ENCODE measurements around the gene SPINDOC.
A peak's percentile ranks its signal among the peaks of the same experiment; 100 is the strongest.

Gene SPINDOC

DNA sequence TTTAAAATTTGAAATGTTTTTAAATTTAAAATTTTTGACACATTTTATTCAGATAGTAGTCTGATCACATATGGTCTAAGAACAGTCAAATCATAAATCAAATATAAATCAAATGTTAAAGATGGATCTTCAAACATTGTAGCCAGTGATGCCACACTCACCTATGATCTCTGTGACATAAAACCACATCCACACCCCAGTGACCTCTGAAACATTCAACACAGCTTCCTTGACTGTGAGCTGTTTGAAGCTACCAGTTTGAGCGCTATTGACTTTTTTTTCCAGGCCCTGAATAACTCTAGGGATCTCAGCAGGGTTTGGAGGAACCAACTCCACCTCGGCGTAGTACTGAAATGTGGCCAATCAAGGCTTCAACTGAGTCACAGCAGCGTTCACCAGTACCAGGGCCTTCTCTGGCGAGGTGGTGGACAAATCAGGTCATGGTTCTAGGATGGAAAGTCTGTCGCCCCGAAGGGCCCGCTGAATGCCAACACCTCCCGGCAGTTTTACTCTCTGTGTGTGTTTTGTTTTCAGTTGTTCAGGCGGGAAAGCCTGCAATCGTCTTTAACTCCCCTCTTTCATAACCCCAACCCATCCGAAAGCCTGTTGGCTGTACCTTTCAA lies 21.4 kb downstream of the SPINDOC start:
- no peak for DNase-seq

DNA sequence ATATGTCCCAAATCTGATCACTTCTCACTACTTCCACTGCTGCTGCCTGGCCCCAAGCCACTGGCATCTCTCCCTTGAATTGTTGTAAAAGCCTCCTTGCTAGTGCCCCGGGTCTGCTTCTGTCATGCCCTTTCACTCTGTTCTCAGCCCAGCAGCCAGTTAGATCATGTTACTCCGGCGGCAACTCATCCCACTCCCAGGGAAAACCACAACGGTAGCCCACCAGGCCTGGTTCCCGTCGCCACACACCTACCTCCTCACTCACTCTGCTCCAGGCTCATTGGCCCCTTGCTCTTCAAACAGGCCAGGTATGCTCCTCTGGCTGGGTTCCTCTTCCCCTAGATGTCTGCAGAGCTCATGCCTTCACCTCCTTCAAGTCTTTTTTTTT lies 21.9 kb downstream of the SPINDOC start:
- no peak for DNase-seq

DNA sequence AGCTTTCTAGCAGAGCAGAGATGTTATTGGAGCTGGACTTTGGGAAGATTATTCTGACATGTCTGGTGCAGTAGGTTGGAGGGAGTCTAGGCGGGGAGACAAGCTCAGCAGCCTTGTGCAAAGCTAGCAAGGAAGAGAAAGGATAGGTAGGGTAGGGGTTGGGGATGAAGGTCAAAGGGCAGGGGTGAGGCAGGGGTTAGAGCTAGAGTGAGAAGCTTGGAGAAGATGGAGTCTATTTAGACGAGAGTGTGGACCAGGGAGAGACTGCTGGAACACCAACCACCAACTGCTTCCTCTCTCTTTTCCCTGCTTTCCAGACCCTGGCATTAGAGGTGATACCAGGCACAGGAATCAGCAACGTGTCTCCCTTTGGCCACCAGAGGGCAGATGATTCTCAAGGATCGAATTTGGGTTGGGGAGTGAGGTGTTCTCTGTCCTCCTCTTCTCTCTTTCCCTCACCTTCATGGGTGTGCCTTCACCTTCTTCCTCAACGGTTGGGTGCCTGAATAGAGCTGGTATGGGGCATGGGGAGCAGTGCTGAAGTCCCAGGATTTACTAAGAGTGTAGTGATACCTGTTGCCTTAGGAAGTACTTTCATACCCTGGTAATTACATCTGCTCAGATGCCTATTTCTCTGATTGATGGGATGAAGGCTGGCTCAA lies 23.9 kb downstream of the SPINDOC start:
- peak; percentile 83 for DNase-seq

DNA sequence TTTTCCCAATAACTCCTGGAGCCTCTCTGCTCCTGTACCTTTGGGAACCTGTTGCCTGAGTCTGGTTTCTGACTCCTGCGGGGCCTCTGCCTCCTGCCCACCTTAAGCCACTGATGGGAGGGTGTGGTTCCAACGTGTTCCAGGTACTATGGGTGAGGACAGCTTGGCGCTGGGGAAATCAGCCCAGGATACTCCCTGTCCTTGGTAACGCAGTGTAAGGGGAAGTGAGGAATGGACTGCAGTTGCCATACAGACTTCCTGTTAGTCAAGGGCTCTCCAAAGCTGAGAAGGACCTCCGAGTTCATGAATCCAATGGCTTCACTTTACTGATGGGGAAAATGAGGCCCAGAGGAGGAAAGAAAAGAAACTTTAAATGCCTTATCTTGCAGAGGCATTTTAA lies 24.5 kb downstream of the SPINDOC start:
- DNase-seq: no peak

DNA sequence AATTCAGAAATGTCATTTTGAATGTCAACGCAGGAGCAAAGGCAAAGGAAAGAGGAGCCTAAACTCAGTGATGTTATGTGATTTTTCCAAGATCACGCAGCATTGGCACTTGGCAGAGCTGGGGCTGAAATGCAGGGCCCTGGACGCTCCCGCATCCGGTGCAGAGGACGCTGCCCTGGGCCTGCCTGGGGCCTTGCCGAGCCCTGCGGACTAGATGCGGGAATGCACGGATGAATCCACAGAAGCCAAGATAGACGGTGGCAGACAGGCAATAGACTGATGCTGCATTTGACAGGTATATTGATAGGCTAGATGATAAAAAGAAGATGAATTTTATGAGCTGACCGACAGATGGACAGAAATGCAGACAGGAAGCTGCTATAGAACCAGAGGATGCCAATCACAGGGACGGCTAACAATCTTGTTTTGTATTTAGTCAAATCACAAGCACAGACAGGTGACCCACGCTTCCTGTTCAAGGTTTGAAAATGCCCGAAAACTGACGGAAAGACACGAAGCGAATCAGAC lies 25.0 kb downstream of the SPINDOC start:
- no peak for DNase-seq

DNA sequence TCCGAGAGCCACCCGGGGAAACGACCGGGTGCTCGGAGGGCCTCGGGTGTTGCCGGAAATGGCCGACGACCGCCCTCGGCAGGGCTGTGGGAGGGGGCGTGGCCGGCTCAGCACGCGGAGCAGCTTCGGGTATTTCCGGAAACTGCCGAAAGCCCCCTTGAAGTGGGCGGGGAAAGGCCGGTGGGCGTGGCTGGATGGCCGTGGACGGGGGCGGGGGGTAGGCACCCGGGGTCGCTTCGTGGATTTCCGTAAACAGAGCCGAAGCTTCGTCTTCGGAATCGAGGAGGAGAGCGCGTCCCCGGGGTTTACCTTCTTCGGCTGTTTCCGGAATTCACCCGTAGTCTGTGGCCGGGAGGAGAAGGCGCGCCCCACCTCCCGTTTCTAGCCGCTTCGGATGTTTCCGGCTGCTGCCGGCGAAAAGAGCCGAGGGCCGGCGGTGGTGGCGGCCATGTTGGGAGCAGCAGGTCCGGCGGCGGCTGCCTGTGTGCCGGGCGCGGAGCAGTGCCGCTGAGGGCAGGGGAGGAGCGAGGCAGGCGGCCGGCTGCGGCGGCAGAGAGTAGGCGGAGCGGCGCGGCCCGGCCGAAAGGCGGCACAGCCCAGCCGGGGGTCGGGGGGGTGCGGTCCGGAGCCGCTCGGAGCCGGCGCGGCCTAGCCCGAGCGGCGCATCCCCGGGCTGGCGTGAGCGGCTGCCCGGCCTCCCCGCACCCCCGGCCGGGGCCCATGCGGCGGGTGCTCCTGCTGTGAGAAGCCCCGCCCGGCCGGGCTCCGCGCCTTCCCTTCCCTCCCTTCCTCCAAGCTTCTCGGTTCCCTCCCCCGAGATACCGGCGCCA lies 25.6 kb downstream of the SPINDOC start, which contains the start of gene MARK2:
Gene MARK2, plus strand, starts transcription at position 433 of the 830 bp plus-strand sequence. Its CDS starts 397 bp downstream, at position 830.
- DNase-seq: peak; percentile 99

DNA sequence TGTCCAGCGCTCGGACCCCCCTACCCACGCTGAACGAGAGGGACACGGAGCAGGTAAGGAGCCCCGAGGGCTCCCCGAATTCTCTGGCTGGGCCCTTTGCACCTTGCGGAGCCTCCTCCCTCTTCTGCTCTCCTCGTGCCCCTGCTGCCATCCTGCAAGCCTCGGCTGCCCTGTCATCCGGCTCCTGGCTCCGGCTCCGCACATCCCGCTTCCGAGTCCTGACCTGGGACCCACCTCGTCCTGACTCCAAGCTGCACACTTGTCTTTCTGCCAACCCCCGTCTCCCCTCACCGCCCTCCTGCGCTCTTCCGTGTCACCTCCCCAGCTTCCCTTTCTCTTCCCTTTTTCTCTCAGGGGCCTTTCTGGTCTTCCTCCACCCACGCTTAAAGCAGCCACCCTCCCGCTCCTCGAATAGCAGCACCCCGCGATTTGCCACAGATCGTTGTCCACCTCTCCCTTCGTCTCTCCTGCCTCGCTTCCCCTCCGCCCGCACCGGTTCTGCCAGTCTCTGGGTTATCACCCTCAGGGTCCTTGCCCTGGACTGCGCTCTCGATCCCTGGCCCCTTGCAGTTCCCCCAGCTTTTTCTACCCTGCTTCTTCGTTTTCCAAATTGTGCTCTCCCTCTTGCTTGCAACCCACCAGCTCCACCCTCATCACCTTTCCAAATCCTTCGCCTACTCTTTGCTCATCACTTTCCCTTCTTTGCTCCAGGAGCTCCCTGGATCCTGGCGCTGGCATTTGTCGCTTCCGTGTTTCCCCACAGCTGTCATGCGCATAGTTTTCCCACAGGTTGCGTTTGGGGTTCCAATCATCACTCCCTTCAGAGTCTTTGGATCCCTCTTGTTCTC lies 26.5 kb downstream of the SPINDOC start:
- DNase-seq: no peak

DNA sequence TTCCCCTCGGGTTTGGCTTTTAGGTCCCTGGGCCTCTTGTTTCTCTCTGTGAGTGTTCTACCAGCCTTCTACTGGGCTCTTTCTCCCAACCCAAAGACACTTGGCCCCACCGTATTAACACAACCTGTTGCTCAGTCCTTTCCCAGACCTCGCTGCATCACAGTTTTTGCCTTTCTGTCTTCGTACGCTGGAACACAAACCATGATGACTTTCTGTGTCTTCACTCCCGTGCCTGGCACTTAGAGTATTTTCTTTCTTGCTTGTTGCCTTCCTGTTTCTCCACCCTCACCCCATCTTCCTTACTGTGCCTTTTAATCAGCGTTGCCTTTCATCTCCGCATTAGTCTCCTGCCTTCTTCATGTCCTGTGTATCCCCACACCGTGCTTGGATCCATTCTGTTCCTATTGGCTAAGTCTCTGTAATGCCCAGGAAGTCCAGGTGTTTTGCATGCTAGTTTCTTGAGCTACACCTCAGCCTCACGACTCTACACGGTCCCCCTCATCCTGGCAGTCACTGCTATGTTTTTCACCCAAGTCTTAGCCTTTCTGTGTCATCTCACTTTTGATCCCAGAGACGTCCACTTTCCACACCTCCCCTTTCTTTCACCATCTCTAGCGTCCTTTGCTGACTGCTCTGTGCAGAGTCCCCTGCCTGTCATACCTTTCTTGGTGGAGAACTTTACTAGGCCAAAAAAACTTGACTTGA lies 27.3 kb downstream of the SPINDOC start:
- DNase-seq: no peak

DNA sequence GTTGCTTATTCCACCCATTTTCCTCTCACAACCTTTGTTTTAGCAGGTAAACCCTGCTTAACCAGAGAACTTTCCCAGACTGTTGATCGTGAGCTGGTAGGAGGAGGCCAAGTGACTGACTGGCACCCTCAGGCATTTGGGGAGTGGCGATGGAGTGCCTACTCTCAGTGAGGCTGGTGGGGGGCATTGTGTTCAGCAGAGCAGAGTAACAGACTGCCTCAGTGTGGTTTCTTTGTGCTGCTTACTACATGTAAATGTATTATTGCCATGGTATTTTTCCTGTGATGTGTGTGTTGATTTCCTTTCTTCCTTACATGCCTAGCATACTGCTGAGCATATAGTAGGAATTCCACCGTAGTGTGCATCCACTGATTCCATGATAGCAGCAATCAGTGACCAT lies 28.3 kb downstream of the SPINDOC start:
- DNase-seq: no peak

DNA sequence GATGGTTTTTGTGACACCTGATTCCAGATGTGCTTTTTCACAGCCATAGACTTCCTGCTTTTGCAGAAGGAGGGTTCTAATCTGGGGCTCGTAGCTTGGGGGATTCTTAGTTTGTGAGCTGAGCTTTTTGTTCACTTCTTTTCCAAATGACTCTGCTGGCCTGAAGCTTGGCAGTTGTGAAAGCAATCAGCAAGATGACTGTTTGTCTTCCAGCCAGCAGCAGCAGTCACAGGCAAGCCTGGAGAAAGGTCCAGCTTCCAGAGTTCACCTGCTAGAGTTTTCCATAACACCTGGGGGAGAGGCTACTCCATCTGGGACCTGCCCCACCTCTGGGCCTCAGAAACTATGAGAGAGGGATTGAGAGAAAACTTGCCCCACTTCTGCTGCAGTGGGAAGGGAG lies 29.8 kb downstream of the SPINDOC start:
- DNase-seq: no peak

DNA sequence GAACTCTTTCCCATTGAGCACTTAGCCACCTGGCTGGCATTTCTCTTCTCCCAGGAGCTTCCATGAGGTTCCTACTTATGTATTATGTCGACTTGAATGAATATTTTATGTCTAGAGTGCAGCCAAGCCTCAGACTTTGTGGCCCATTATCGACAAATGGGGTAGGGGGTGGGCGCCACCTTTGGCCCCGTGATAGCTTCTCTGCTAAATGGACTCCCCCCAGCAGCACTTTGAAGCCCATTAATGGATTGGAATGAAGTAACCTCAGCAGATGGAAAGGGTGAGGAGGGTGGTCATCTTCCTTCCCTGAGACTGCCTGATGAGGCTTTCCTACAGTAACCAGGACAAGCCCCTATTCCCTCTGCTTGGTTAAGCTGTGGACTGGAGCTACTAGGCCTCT lies 31.6 kb downstream of the SPINDOC start:
- no peak for DNase-seq

DNA sequence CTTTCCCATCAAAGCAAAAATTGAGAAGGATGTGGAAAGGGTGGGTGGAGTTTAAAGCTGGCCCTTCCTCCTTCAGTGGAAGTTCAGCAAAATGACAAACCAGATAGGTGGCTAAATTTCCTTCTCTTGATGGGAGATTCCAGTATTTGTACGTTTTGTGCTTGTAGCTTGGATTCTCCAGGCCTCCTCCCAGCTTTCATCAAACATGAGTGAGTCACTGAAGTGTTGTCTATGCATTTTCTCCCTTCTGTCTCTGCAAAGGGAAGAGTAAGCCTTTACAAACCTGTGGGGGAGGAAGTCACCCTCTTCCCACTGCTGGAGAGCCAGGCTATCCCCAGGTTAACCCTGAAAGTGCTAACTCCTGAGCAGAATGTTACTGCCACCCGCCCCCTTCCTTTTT lies 32.0 kb downstream of the SPINDOC start:
- no peak for DNase-seq

DNA sequence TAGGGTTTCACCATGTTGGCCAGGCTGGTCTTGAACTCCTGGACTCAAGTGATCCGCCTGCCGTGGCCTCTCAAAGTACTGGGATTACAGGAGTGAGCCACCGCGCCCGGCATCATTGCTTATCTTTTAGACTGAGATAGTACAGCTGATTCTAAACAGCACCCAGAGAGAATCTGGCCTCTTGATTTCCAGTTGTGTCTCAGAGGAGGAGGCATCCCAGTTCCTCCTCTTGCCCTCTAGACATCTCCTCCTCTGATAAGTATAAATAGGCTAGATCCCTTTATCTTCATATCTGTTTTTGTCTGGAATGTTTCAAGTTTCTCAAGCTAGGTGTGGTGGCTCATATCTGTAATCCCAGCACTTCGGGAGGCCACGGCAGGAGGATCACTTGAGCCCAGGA lies 32.7 kb downstream of the SPINDOC start:
- no peak for DNase-seq

DNA sequence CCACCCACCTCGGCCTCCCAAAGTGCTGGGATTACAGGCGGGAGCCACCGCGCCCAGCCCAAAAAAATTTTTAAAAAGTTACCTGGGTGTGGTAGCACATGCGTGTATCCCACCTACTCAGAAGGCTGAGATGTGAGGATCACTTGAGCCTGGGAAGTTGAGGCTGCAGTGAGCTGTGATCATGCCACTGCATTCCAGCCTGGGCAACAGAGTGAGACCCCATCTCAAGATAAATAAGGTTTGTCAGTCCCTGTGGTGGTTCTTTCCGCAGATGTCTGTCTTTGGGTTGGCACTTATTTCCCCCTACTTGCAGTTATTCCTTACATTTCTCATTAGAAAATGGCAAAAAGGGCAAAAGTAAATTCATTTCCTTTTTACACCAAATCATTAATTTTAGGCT lies 33.6 kb downstream of the SPINDOC start:
- DNase-seq: no peak

DNA sequence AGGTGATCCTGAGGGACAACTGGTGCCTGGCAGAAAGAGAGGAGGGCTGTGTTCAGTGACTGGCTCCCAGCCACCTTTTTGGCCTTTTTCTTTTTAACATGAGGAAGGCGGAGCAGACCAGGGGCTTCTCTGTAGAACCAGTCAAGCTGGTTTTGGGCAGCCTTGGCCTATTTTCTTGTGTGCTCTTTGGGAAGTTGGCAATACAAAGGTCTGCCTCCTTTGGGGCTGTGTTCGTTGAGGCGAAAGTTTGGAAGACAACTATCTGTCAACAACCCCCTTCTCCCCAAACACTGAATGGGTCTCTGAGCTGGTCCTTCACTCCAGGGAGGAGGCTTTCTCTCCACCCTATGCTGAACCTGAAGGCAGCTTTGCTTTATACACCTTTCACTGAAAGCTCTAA lies 34.1 kb downstream of the SPINDOC start:
- DNase-seq: no peak

DNA sequence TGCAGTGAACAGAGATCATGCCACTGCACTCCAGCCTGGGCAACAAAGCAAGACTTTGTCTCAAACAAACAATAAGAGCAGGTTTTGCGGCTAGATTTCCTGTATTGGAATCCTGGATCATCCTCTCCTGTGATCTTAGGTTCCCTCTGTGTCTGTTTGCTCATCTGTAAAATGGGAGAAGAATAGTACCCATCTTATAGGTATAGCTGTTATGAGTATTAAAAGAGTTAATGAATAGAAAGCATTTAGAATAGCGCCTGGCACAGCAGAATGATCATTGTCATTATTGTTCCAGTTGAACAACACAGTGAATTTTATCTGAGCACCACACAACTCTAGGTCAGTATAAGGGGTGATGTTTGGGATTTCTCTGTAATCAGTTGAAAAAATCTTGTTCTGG lies 36.4 kb downstream of the SPINDOC start:
- no peak for DNase-seq

DNA sequence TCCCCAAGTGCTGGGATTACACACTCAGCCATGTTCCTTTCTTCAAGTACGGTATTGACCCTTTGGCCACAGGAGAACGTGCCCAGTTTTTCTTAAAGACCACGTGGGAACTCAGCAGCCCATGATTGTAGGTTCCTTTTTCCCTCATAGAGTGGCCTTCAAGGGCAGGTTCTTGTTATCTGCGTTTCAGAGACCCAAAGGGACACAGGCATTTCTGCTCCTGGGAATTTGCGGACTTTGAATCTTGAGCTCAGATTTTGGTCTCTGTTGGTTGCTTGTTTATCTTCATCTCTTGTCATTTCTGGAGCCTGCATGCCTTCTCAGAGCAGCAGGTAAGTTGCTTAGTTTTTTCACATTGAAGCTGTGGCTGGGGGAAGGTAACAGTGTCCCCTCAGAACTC lies 37.7 kb downstream of the SPINDOC start:
- no peak for DNase-seq

DNA sequence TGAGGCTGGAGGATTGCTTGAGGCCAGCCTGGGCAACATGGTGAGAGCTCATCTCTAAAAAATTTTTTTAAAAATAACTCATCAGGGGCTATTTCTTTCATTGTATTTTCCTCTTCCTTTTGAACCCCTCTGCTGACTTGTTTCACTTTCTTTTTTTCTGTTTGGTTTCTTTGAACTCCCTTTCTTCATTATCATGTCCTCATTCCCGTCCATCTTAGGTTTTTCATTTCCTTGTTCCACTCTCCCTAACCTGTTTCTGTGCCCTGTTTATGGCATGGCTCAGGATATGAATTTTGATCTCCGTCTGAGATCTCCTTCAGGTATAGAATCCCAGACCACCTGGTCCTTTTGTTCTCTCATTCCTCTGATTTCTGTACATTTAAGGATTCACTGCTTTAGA lies 38.1 kb downstream of the SPINDOC start:
- no peak for DNase-seq

DNA sequence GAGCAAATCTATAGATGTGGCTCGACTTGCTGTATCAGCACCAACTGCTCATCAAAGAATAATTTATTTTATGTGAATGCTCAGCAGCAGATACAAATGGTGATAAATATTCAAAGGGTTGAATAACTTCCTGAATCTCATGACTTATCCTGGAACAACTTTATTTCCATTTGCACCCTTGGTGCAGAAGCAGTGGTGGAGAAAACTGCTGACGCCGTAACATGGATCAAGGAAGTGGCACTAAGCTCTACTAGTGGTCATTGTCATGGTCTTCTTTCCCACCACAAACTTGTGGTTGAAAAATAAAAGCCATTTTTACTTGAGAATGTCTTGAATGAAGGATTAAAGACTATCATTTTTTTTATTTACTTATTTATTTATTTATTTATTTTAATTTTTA lies 40.2 kb downstream of the SPINDOC start:
- DNase-seq: no peak

DNA sequence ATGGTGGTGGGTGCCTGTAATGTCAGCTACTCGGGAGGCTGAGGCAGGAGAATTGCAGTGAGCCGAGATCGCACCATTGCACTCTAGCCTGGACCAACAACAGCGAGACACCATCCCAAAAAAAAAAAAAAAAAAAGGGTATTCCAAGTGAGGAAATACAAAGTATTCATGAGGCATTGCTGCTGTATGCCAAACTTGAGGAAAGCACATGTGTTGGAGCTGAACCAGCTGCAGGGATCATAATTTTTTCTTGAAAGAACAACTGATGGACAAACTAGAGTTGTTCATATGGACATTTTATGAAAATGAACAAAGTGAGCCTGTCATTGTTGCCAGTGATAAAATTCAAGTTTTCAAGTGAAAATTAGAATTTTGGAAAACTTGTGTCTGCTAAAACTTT lies 41.4 kb downstream of the SPINDOC start:
- DNase-seq: no peak

DNA sequence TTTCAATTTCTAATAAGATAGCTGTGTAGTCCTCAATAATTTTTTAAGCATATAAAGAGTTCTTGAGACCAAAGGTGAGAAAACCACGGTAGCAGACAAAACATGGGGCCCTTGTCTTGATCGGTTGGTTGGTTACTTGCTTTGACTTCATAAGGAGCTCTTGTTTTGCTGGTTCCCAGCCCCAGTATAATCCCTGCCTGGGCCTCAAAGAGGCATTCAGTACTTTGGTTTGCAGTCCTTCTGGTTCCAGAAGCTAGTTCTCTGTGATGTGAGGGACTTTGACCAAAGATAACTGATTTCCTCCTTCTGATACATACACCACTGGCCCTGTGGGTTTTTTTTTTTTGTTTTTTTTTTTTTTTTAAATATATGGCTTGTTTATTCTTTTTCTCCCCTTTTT lies 42.7 kb downstream of the SPINDOC start:
- DNase-seq: no peak

Data from NCI-H526 treated with DMSO at 0.1 percent for 48 hours (cell line).